ENCODE results near the gene SERINC5. TPM values are rescaled to one million over a fixed set of nuclear protein-coding genes. Genes with fewer than 3 reads are reported as not detected.

SERINC5 gene
- total RNA-seq, 1 experiment from 2014 or later: 52.3 TPM

DNA sequence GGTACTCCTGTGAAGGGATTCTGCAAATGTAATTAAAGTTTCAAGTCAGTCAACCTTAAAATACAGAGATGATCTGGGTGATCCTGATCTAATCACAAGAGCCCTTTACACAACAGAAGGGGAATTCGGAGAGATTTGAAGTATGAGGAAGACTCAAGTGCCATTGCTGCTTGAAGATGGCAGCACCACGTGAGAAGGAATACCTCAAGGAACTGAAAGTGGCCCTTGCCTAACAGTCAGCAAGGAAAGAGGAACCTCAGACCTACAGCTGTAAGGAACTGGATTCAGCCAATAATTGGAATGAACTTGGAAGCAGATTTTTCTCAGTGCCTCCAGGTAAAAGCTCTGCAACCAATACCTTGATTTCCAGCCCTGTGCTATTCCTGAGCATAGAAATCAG lies 133.3 kb downstream of the SERINC5 start:
- Histone ChIP-seq H3K79me1 (ENCODE audit: insufficient read depth, low read depth, low read length, poor library complexity, severe bottlenecking) (no peaks in the 10 kb centered on the region), H3K4me1 (ENCODE audit: insufficient read depth, low read length) (no peaks in the 10 kb centered on the region), H3T11ph (ENCODE audit: low read length) (no peak overlapping the region), H2BK5ac (ENCODE audit: insufficient read length, low read length) (no peak overlapping the region), H2AFZ (ENCODE audit: low read length) (no peak overlapping the region), H4K91ac (ENCODE audit: insufficient read length, low read depth, low read length) (no peak overlapping the region), H4K8ac (replicated peaks; ENCODE audit: insufficient read length, low read depth, low read length) (no peak overlapping the region), H3K14ac (ENCODE audit: insufficient read depth, low read length) (no peak overlapping the region), H2BK12ac (ENCODE audit: insufficient read length, low read depth, low read length) (no peak overlapping the region), H4K20me1 (ENCODE audit: control insufficient read depth, insufficient read depth, insufficient read length) (no peaks in the 10 kb centered on the region), H3K56ac (ENCODE audit: insufficient read length, low read depth, low read length) (no peak overlapping the region), H3K27ac (ENCODE audit: insufficient read length, low read depth, low read length) (no peak overlapping the region), H2BK15ac (ENCODE audit: low read depth, low read length) (no peak overlapping the region), H2BK20ac (ENCODE audit: low read depth, low read length, poor library complexity, severe bottlenecking) (no peak overlapping the region), H3K23me2 (ENCODE audit: insufficient read length, low read depth, low read length, poor library complexity, severe bottlenecking) (no peaks in the 10 kb centered on the region), H3K9me3 (ENCODE audit: control insufficient read depth, low read depth, low read length) (no peaks in the 10 kb centered on the region), H3K27me3 (ENCODE audit: insufficient read depth, low read length) (no peaks in the 10 kb centered on the region), H3K79me2 (ENCODE audit: insufficient read depth, low read length) (no peaks in the 10 kb centered on the region), H3K4me2 (ENCODE audit: insufficient read depth, insufficient read length, low read length) (no peak overlapping the region), H3K9ac (ENCODE audit: extremely low read depth, insufficient read length, low read length) (no peak overlapping the region), H3K18ac (ENCODE audit: insufficient read length, low read depth, low read length) (no peak overlapping the region), H2AK5ac (ENCODE audit: insufficient read length, low read length) (no peak overlapping the region), H2BK120ac (ENCODE audit: low read depth, low read length, poor library complexity, severe bottlenecking) (no peak overlapping the region), H3K23ac (ENCODE audit: insufficient read length, low read depth, low read length) (no peak overlapping the region), H4K5ac (ENCODE audit: insufficient read length, low read depth, low read length) (no peak overlapping the region), H3K4ac (ENCODE audit: low read depth, low read length) (no peak overlapping the region)
- H3K4me3 Mint-ChIP-seq: no peak overlapping the region
- no peak for DNase-seq
- H3K36me3 Mint-ChIP-seq (ENCODE audit: insufficient read depth in 1 of 3, low read depth in 3 of 3): peaks cover 2 to 11% (median 6%) of the 10 kb centered on the region in 3 experiments; a peak in 5 of 7 replicates
- H3K27me3 Mint-ChIP-seq (ENCODE audit: low read depth): no peaks in the 10 kb centered on the region; the same call in none of the 2 replicates
- TF ChIP-seq CTCF (conservative IDR thresholded peaks at IDR 0.05): no peak
- peaks cover 0 to 6% of the 10 kb centered on the region in 2 experiments; a peak in 2 of 4 replicates for H3K4me1 Mint-ChIP-seq
- WGBS (ENCODE audit: extremely low coverage, insufficient read length, low lambda C conversion rate): no CpG with 5 or more reads among the region's 2 CpGs
- no peak overlapping the region for H3K27ac Mint-ChIP-seq
- peaks cover 3 to 7% of the 10 kb centered on the region in 2 experiments; a peak in 3 of 5 replicates for H3K9me3 Mint-ChIP-seq

All from H9 (cell line).